GM19025 (cell line): Measurements from ENCODE around the gene TXNDC15.
"Not testable (repeated sequence)": the region's sequence is repeated elsewhere in the genome, so short reads cannot be mapped to it uniquely, and the experiment has no call there.

ENCODE experiments used
- ATAC-seq: cut with Tn5 transposase; IDR thresholded peaks from one replicate; pipeline ENCODE4 v1.9.1; 2021; ENCODE audit warnings: mild to moderate bottlenecking, low read depth, moderate library complexity; ENCODE audit not compliant: unreplicated experiment

TXNDC15 gene, protein sequence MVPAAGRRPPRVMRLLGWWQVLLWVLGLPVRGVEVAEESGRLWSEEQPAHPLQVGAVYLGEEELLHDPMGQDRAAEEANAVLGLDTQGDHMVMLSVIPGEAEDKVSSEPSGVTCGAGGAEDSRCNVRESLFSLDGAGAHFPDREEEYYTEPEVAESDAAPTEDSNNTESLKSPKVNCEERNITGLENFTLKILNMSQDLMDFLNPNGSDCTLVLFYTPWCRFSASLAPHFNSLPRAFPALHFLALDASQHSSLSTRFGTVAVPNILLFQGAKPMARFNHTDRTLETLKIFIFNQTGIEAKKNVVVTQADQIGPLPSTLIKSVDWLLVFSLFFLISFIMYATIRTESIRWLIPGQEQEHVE

DNA sequence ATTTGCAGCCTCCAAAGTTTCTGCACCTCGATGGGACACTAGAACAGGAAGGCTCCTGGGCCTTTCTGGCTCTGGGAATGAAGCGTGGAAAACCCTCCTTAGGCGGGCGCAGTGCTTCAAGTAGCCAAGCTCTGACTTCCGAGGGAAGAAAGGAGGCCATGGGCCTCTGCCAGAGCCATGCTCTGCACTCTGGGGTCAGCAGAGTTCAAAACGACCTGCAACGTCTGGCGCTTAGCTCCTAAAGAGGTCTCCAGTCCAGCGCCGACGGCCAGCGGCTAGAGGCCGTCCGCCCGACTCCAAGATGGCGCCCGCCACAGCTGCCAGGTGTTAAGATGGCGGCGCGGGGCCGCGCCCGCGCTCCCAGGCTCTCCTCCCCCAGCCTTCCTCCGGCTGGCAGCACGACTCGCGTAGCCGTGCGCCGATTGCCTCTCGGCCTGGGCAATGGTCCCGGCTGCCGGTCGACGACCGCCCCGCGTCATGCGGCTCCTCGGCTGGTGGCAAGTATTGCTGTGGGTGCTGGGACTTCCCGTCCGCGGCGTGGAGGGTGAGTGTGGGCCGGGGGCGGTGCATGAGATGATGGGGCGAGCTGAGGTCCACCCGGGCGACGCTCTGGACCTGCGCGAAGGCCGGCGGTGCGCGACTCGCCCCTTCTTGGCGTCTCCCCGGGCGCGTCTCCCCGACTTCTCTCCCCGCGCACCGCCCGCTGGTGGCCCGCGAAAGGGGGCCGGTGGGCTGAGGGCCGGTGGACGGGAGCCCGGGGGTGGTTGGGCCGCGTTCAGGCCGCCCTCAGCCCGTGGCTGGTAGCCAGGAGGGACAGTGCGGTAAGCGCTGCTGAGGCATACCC is at the start of gene TXNDC15:
TXNDC15 (plus strand) TSS at position 385 of the 844 bp plus-strand sequence; CDS start at position 442, 57 bp downstream.
- ATAC-seq: peak; percentile 81

DNA sequence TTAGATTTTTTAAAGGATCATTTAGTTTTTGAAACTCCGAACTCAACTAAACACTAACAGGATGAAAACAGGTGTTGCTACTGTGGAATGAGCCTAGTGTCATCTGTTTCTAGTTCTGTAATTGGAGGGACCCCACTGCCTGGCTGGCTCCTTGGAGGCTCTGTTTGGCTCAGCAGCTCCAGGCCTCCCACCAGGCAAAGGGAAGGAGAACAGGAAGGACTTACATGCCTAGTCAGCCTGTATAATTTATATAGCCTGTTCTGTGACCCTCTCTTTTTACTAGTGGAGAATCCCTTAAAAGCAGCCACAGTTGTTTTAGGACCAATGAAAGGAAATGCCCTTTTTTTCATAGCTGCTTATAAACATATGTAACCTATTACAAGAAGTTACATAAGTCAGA is 49.5 kb upstream of the TXNDC15 start:
- no peak for ATAC-seq

DNA sequence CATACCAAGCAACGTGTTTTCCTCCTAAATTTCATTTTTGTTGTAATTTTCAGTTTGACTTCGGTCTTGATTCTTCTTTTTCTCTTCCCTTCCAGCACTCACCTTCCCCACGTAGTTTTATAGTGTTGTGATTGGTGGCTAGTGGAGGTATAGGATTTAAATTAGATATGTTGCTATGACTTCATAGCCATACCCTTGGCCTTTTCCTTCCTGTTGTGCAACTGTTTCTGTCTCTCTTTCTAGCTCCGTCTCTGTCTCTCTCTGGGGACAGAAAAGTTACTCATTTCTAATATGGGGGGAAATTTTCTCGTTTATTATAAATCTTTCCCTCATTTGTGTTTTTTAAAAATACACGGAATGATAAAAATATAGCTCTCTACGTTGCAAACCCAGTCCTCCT is 49.0 kb upstream of the TXNDC15 start:
- no peak for ATAC-seq

DNA sequence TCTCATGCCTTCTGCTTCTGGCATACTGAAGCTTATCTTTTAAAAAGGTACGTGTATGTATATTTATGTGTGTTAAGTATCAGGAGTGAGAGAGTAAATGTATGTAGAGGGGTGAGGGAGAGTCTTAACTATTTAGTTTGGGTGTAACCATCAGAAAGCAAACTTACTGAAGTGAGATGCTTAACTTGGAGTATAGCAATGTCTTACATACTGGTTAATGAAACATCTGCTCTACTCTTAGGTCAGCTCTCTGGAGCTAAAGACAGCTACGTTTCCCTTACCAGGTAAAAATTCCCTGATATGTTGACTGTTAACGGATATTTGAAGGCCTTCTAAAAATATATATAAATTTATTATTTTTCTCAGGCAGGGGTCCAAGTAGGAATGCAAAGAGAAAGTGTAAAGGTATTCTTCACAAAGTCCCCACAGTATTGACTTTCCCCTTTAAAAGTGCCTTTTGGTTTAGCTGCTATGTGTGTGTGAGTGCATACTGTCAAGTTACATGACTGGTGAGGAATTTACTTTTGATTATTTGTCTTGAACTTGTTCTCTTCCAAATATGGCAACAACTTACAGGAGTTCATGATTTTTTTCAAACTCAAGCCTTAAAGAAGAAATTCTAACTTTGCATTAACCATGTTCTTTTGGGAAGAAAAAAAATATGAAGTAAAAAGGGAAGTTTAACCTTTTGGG is 40.7 kb upstream of the TXNDC15 start:
- no peak for ATAC-seq

DNA sequence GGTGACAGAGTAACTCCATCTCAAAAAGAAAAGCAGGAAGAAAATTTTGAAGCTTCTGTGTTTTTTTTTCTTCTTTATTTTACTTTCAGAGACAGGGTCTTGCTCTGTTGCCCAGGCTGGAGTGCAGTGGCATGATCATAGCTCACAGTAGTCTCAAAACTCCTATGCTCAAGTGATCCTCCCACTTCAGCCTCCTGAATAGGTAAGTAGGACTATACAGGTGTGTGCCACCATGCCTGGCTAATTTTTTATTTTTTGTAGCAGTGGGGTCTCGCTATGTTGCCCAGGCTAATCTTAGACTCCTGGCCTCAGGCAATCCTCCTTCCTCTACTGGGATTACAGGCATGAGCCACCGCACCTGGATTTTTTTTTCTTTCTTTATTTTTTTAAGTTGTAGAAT is 38.5 kb upstream of the TXNDC15 start:
- no peak for ATAC-seq

DNA sequence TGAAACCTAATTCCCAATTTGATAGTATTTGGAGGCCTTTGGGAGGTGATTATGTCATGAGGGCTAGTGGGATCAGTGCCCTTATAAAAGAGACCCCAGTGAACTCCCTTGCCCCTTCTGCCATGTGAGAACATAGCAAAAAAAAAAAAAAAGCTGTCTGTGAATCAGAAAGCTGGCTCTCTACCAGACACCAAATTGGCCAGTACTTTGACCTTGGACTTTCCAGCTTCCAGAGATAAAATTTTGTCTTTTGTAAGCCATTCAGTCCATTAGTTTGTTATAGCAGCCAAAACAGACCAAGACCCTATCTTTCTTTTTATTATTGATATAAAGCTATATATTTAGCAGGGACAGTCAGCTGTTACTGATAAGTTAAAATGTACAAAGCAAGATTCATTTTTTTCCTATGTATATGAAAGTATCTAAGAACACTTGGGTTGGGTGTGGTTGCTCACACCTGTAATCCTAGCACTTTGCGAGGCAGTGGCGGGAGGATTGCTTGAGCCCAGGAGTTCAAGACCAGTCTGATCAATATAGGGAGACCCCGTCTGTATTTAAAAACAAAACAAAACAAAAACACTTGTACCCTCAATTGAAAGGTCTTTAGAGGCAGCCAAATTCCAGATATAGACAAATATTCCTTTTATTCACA is 36.5 kb upstream of the TXNDC15 start:
- no peak for ATAC-seq

DNA sequence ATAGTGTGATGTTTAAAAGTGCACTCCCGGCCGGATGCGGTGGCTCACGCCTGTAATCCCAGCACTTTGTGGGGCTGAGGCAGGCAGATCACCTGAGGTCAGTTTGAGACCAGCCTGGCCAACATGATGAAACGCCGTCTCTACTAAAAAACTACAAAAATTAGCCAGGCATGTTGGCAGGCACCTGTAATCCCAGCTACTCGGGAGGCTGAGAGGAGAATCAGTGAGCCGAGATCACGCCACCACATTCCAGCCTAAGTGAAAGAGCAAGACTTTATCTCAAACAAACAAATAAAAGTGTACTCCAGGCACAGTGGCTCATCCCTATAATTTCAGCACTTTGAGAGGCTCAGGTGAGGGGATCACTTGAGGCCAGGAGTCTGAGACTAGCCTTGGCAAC is 35.8 kb upstream of the TXNDC15 start:
- ATAC-seq: not testable (repeated sequence)

DNA sequence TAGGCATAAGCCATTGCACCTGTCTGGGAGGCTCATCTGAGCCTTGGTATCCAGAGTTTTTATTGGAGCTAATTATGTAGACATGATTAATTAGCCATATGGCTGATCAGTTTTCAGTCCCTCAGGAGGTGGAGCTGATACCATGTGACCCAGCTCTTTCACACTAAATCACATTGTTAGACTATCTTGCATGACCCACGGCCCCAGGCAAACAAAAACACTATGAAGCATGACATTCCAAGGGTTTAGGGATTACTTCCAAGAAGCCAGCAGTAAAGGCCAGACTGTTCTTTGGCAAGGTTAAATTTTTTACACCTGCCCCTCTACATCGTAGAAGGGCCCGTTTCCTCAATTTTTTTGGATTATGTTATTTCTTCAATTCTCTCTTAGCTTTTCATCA is 33.4 kb upstream of the TXNDC15 start:
- no peak for ATAC-seq

DNA sequence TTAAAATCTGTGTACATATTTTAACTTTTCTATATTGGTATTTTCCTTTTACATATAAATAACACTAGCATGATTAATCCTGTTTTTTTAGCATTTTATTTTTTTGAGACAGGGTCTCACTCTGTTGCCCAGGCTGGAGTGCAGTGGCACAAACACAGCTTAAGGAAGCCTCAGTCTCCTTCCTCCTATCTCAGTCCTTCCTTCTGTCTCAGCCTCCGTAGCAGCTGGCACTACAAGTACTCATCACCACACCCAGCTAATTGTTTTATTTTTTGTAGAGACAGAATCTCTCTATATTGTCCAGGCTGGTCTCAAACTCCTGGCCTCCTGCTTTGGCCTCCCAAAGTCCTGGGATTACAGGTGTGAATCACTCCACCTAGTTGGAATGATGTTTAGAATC is 29.9 kb upstream of the TXNDC15 start:
- ATAC-seq: no peak

DNA sequence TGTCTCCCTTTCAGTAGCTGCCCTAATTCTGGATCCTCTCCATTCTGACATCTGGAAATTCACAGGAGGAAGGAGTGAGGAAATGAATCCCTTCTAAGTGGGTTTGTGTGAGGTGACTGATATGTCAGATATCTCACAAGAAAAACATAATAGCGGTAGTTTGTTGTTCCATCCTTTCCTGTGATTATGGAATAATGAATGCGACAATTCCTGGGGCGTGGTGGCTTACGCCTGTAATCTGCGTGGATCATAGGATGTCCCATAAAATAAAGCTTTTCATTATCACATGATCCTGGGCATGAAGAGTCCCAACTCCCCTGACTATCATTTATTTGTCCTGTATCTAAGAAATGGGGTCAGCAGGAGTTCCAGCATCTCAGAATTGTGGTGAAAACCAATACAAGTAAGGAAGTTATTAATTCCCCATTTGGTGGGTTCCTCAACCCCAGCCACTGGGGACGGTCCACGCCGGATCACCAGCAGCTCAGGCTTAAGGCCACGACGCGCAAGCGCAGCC is 28.8 kb upstream of the TXNDC15 start:
- ATAC-seq: no peak

DNA sequence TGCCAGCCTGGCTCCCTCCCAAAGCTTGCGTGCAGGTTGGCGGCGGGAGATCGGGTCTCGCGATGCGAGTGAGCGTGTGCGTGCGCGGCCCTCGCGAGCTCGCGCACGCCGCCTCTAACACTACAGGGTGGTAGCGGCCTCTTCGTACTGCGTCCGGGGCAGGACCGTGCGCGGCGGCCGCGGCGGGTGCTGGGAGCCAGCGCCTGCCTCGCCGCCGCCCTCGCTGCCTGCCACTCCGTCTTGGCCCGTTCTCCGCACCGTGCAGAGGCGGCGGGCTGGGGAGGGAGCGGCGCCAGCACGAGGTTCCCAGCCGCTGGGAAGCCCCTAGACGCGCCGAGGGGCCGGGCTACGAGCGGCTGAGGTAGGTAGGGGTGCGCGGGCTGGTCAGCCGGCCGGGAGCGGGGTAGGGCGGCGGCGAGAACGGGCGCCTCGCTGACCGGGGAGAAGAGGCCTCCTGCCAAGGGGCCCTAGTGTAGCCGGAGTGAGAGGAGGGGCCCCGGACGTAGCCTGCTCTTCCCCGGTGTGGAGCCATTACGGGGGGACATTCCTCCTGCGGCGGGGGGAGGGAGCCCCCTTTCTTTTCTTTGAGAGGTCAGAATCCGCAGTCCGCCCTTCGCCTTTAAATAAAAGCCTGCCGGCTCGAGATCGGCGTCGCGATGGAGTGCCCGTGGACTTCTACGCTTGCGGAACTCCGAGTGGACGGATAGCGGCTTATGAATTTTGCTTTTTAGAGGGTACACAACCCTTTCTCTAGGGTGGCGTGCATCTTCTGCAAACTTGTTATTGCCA is 28.1 kb upstream of the TXNDC15 start, which contains the start of gene C5orf24:
C5orf24 (plus strand) TSS at position 117 of the 789 bp plus-strand sequence. CDS start 8,933 bp downstream, outside the sequence.
- ATAC-seq: peak; percentile 93

DNA sequence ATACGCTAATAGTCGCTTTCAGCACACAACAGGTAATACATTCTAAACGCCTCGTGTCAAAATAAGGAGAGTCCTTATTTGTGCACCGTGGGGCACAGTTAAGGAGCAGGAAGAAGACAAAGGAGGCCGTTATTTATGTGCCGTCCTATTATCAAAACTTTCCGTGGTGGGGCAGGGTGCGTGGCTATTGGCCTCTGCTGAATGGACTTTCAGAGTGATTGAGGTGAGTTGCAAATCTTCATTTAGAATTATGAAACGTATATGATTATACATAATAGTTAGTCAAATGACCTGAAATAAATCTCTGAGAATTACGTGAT is 27.6 kb upstream of the TXNDC15 start:
- ATAC-seq: no peak

DNA sequence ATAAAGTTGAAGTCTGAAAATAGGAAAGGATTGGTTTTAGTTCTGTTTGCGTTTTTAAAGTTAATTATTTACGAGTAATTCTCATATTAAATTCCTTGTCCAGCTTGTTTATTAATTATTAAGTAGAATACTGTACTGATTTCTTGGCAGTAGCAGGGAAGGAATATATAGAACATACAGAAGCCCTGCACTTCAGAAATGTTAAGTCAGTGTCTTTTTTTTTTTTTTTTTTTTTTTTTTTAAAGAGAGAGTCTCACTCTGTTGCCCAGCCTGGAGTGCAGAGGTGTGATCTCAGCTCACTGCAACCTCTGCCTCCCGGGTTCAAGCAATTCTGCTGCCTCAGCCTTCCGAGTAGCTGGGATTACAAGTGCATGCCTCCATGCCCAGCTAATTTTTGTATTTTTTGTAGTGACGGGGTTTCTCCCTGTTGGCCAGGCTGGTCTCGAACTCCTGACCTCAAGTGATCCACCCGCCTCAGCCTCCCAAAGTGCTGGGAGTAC is 24.7 kb upstream of the TXNDC15 start:
- ATAC-seq: not testable (repeated sequence)

DNA sequence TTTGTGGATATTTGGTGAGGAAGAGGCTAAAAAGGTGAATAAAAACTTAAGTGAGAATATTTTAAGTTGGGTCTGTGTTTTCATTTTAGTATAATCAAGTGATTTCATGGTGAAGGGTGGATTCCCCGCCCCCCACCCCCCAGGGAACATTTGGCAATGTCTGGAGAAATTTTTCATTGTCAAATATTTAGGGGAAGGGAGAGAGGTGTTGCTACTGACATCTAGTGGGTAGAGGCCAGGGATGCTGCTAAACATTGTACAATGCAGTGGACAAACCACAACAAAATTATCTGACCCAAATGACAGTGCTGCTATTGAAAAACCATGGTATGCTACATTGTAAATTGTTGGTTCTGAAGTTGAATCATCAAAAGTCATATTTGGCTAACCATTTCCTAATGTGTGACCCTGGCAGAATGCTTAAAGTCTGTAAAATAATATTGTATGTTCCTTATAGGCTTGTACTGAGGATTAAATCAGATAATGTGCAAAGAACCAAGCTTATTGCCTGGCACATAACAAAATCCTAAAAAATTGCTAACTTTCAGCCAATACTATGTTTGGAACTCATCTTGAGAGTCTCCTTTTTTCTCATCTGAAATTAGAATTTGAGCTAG is 22.8 kb upstream of the TXNDC15 start:
- ATAC-seq: no peak

DNA sequence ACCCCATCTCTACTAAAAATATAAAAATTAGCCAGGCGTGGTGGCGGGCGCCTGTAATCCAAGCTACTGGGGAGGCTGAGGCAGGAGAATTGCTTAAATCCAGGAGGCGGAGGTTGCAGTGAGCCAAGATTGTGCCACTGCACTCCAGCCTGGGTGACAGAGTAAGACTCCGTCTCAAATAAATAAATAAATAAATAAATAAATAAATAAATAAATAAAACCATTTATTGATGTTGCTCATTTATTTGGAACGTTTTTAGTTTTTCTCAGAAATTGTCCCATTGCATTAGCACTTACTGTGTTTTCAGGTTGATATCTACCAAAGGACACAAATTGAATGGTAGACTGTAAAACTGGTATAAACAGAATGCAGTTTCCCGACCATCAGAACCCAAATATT is 17.7 kb upstream of the TXNDC15 start:
- not testable (repeated sequence) for ATAC-seq

DNA sequence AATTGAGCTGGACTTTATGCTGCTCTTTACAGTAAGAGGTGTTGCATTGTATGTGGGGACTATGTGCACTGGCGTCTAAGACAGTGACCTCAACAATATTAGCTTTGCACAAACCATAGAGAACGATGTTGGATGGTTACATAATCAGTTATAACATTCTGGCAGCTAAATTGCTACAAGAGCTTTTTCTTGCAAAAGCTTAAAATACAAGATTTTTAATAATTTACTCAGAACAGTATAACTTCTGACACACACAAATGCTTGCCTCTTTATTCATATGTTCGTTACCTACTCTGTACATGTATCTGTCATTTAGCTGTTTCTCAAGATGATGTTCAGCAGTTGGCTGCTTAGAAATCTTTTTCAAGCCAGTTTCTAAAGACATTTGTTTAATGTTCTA is 16.8 kb upstream of the TXNDC15 start:
- no peak for ATAC-seq

DNA sequence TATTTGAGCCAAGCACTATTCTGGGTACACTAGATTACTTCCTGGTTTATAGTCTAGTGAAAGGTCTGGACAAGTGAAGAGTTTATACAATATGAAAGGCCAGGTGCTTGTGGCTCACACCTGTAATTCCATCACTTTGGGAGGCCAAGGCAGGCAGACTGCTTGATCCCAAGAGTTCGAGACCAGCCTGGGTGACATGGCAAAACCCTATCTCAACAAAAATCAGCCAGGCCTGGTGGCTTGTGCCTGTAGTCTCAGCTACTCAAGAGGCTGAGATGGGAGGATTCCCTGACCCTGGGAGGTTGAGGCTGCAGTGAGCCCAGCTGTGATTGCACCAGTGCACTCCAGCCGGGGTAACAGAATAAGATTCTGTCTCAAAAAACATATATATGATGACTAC is 9.5 kb upstream of the TXNDC15 start:
- no peak for ATAC-seq

DNA sequence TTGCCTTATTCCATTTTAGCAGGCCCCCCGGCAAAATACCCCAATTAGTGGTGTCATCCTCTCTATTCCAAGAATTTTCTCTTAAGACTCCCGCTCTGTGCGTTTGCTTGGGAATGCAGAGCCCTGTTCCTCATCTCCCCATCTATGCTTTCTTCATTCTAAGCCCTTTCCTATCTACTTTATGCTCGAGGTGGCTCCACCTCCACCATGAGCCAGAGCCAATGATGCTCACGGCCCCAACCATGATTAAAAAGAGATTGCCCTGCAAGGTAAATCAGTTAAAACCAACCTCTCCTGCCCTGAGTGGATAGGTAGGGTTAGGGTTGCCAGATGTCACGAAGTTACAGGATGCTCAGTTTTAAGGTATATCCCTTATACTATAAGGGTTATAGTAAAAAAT is 677 bp upstream of the TXNDC15 start:
- no peak for ATAC-seq
